ENCODE results near the gene ITGAE.

GRCh38 chr17:3810019-3810418 is 9.0 kb upstream of the ITGAE start:
- TF ChIP-seq POLR2A (IDR thresholded peaks at IDR 0.05) (no peak), CTCF (IDR thresholded peaks at IDR 0.05) (no peak)
